Chondrocyte (in vitro differentiated cells): ENCODE data around the gene AKIP1. TPM values are rescaled to one million over a fixed set of nuclear protein-coding genes. Genes with fewer than 3 reads are reported as not detected.
A peak's percentile ranks its signal among the peaks of the same experiment; 100 is the strongest.

Experiments
- DNase-seq: peaks from one replicate; pipeline ENCODE4 v3.0.0; 2021; ENCODE audit warnings: mixed read lengths, low spot score
- H3K27ac Mint-ChIP-seq: one replicate; pipeline ENCODE4 v1.8.0; 2021; ENCODE audit warnings: mild to moderate bottlenecking, moderate library complexity, mixed read lengths; ENCODE audit not compliant: unreplicated experiment
- H3K27me3 Mint-ChIP-seq: 2 replicates; pipeline ENCODE4 v1.8.0; 2021; ENCODE audit warnings: low read depth, mixed read lengths
- H3K36me3 Mint-ChIP-seq: 2 replicates; pipeline ENCODE4 v1.8.0; 2021; ENCODE audit warnings: low read depth, mixed read lengths
- H3K4me1 Mint-ChIP-seq: 2 replicates; pipeline ENCODE4 v1.8.0; 2021; ENCODE audit warnings: low read depth, mild to moderate bottlenecking, mixed read lengths
- H3K4me3 Mint-ChIP-seq: one replicate; pipeline ENCODE4 v1.8.0; 2021; ENCODE audit warnings: mild to moderate bottlenecking, moderate library complexity, mixed read lengths; ENCODE audit not compliant: unreplicated experiment
- H3K9me3 Mint-ChIP-seq: 2 replicates; pipeline ENCODE4 v1.8.0; 2021; ENCODE audit warnings: low read depth, mixed read lengths
- CTCF ChIP-seq: fragments of 200-600 bp; sonication (generic); IDR thresholded peaks from 2 replicates; pipeline ENCODE4 v1.5.0; 2021; ENCODE audit warnings: antibody characterized with exemption, mild to moderate bottlenecking, moderate library complexity
- total RNA-seq: library from RNA; stranded (reverse); gene quantifications from 3 replicates; pipeline ENCODE4 v1.2.1, GENCODE V29; 2021

Gene AKIP1
- total RNA-seq, 1 donor from 2014 or later: 30.1 TPM

- H3K36me3 Mint-ChIP-seq: no peaks in the 10 kb centered on the region
- peak overlapping the region; percentile 54 for H3K27ac Mint-ChIP-seq
- no peaks in the 10 kb centered on the region for H3K27me3 Mint-ChIP-seq
- H3K4me1 Mint-ChIP-seq: peaks cover 37% of the 10 kb centered on the region
- TF ChIP-seq CTCF: no peak
- H3K4me3 Mint-ChIP-seq: no peak overlapping the region
- no peak for DNase-seq
- H3K9me3 Mint-ChIP-seq: no peaks in the 10 kb centered on the region
These were observed 50.4 kb downstream of the AKIP1 start for GRCh38 chr11:8961401-8961800.

- TF ChIP-seq CTCF: no peak
- Mint-ChIP-seq H3K27me3 (no peaks in the 10 kb centered on the region), H3K36me3 (no peaks in the 10 kb centered on the region), H3K4me1 (peaks cover 37% of the 10 kb centered on the region), H3K9me3 (no peaks in the 10 kb centered on the region), H3K27ac (peak overlapping the region; percentile 56), H3K4me3 (peak overlapping the region; percentile 95)
- no peak for DNase-seq
These were observed 51.9 kb downstream of the AKIP1 start for GRCh38 chr11:8962841-8963240.

GRCh38 chr11:8963569-8964323 lies 52.8 kb downstream of the AKIP1 start:
- no peak for TF ChIP-seq CTCF
- Mint-ChIP-seq H3K9me3 (no peaks in the 10 kb centered on the region), H3K27me3 (no peaks in the 10 kb centered on the region), H3K27ac (peak overlapping the region; percentile 91), H3K4me3 (peak overlapping the region; percentile 95), H3K4me1 (peaks cover 37% of the 10 kb centered on the region), H3K36me3 (no peaks in the 10 kb centered on the region)
- DNase-seq: peak; percentile 92

- H3K9me3 Mint-ChIP-seq: no peaks in the 10 kb centered on the region
- peak; percentile 96 for DNase-seq
- no peak for TF ChIP-seq CTCF
- peaks cover 32% of the 10 kb centered on the region for H3K4me1 Mint-ChIP-seq
- peak within 1 kb of the TSS; percentile 91 for H3K27ac Mint-ChIP-seq
- no peaks in the 10 kb centered on the region for H3K36me3 Mint-ChIP-seq
- no peaks in the 10 kb centered on the region for H3K27me3 Mint-ChIP-seq
- H3K4me3 Mint-ChIP-seq: peak within 1 kb of the TSS; percentile 95
These were observed 53.6 kb downstream of the AKIP1 start, which contains the start of gene TMEM9B for GRCh38 chr11:8964324-8965320. TMEM9B (minus strand) TSS chr11:8964442; CDS start chr11:8964313, 129 bp downstream.

- DNase-seq: no peak
- no peak overlapping the region for H3K4me3 Mint-ChIP-seq
- H3K4me1 Mint-ChIP-seq: peaks cover 28% of the 10 kb centered on the region
- TF ChIP-seq CTCF: no peak
- no peaks in the 10 kb centered on the region for H3K9me3 Mint-ChIP-seq
- no peaks in the 10 kb centered on the region for H3K27me3 Mint-ChIP-seq
- H3K36me3 Mint-ChIP-seq: no peaks in the 10 kb centered on the region
- no peak overlapping the region for H3K27ac Mint-ChIP-seq
These were observed 56.2 kb downstream of the AKIP1 start for GRCh38 chr11:8967184-8967583.
